Panc1 (cell line): ENCODE data around the gene ATP1B3. TPM values are rescaled to one million over a fixed set of nuclear protein-coding genes. Genes with fewer than 3 reads are reported as not detected.
A peak's percentile ranks its signal among the peaks of the same experiment; 100 is the strongest.

Source experiments
- ATAC-seq: fragments of 200-7000 bp; cut with Tn5 transposase; 2 replicates; pipeline ENCODE4 v1.9.1; 2020; ENCODE audit warnings: mild to moderate bottlenecking, moderate library complexity
- BruUV-seq: library from RNA; stranded (reverse); fragments of 400-500 nt; replicated peaks from 2 replicates; lab custom pipeline; 2021; lab: Mats Ljungman, UMichigan
- CTCF ChIA-PET: fragments of 300-600 bp; sonication (Branson Sonifier 250); formaldehyde crosslinking; loops from one replicate; lab custom pipeline; 2022; ENCODE audit warnings: antibody characterized with exemption; lab: Charles Lee
- POLR2A ChIA-PET: fragments of 300-600 bp; sonication (Branson Sonifier 250); formaldehyde crosslinking; loops from one replicate; lab custom pipeline; 2022; ENCODE audit warnings: antibody characterized with exemption; lab: Charles Lee
- DNase-seq: peaks from one replicate; pipeline ENCODE4 v3.0.0-alpha.2; 2010; ENCODE audit warnings: low read depth, low spot score
- H3K27ac ChIP-seq: 2 replicates; pipeline ENCODE4 v1.5.1; 2011; ENCODE audit warnings: mild to moderate bottlenecking, low read length, inconsistent platforms
- H3K27me3 ChIP-seq: fragments of 200-500 bp; sonication (Bioruptor generic); 2 replicates; pipeline ENCODE4 v1.6.0; 2014; ENCODE audit warnings: low read length, inconsistent platforms; ENCODE audit not compliant: control insufficient read depth, insufficient read depth
- H3K36me3 ChIP-seq: fragments of 200-500 bp; sonication (Bioruptor generic); 2 replicates; pipeline ENCODE4 v1.5.1; 2014; ENCODE audit warnings: inconsistent platforms, mild to moderate bottlenecking, low read length, moderate library complexity; ENCODE audit not compliant: control insufficient read depth, insufficient read depth
- H3K4me1 ChIP-seq: 2 replicates; pipeline ENCODE4 v1.5.1; 2011; ENCODE audit warnings: inconsistent platforms, mild to moderate bottlenecking, low read length, moderate library complexity; ENCODE audit not compliant: control insufficient read depth, insufficient read depth
- H3K4me3 ChIP-seq, 2 experiments: 2 replicates each; pipeline ENCODE4 v1.5.1; 2011 to 2012; ENCODE audit warnings: low read depth in 2 of 2, low read length in 2 of 2, mild to moderate bottlenecking in 2 of 2, inconsistent platforms in 1 of 2, moderate library complexity in 1 of 2
- H3K9me3 ChIP-seq: fragments of 200-500 bp; sonication (Bioruptor generic); 2 replicates; pipeline ENCODE4 v1.5.1; 2014; ENCODE audit warnings: low read depth, mild to moderate bottlenecking, inconsistent platforms, low read length, moderate library complexity; ENCODE audit not compliant: control insufficient read depth, insufficient read depth
- SIN3A ChIP-seq: IDR thresholded peaks from 2 replicates; pipeline ENCODE4 v1.6.1; 2012; ENCODE audit warnings: low read depth, mild to moderate bottlenecking, low read length, moderate library complexity, borderline replicate concordance; ENCODE audit not compliant: insufficient read depth
- TCF7L2 ChIP-seq: IDR thresholded peaks from 2 replicates; pipeline ENCODE4 v1.6.1; 2011; ENCODE audit warnings: mild to moderate bottlenecking, low read depth, low read length, inconsistent platforms
- in situ Hi-C: cut with HindIII; loops from 2 replicates; pipeline ENCODE4 v1.10.0; 2016; ENCODE audit warnings: low sequenced_read_pairs, low pct_unique_long_range_greater_than_20kb
- intact Hi-C: fragments of 100-400 bp; cut with micrococcal nuclease; formaldehyde crosslinking; loops from one replicate; pipeline ENCODE4 v1.10.0; 2022; ENCODE audit not compliant: unreplicated experiment
- total RNA-seq: library from RNA; stranded (reverse); gene quantifications from one replicate; pipeline ENCODE4 v1.2.1, GENCODE V29; 2021; ENCODE audit not compliant: unreplicated experiment
- TF ChIP-seq, protein P1 (sequence below), 2 experiments: IDR thresholded peaks; 2 replicates each; pipeline ENCODE4 v1.6.1; 2011 to 2012; ENCODE audit warnings: low read depth in 2 of 2, control low read depth in 1 of 2, low read length in 1 of 2, mild to moderate bottlenecking in 1 of 2, moderate library complexity in 1 of 2; ENCODE audit not compliant: insufficient read depth in 1 of 2
- TF ChIP-seq, protein P2 (sequence below): fragments of 450-650 bp; IDR thresholded peaks from 2 replicates; pipeline ENCODE4 v1.5.1; 2017; ENCODE audit warnings: mild to moderate bottlenecking

Gene ATP1B3
- total RNA-seq, 1 experiment from 2014 or later: 201 TPM

DNA sequence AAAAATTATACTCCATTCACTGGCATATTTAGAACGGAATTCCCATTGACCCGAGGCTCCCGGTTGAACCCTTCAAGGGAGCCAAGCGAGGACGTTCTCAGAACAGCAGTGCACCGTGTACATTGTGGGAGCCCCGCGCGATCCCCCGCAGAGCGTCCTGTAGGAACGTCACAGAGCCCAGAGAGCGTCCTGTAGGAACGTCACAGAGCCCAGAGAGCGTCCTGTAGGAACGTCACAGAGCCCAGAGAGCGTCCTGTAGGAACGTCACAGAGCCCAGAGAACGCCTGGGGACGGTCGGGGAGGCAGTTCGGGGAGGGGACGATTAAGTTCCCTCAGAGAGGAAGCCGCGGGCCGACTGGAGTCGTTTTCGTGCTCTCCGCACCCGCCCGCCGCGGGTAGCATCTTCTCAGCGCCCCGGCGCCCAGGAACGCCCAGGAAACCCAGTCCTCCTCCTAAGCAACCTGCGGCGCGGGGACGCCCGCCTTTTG is 506 bp upstream of the ATP1B3 start:
- no peaks in the 10 kb centered on the region; the same call in 1 of the 2 replicates for H3K36me3 ChIP-seq
- no peaks in the 10 kb centered on the region for H3K27me3 ChIP-seq
- H3K4me3 ChIP-seq: peak overlapping the region; percentile 83 to 98
- peak overlapping the region; percentile 77 for H3K27ac ChIP-seq
- in situ Hi-C loops: no loop called here
- no peaks in the 10 kb centered on the region for H3K9me3 ChIP-seq
- DNase-seq (peak; percentile 51), ATAC-seq (peak; percentile 92)
- peaks cover 11% of the 10 kb centered on the region; the same call in 1 of the 2 replicates for H3K4me1 ChIP-seq
- CTCF ChIA-PET: interaction anchor here (0.7 to 1.0 kb wide), 2 partner anchors 136 to 299 kb away, joined by 5 to 6 read pairs; no protein-coding TSS in a partner anchor
- POLR2A ChIA-PET: interaction anchor here (0.6 kb wide), 1 partner anchor 37 kb away, joined by 6 read pairs; no protein-coding TSS in a partner anchor
- TF ChIP-seq, protein P1, sequence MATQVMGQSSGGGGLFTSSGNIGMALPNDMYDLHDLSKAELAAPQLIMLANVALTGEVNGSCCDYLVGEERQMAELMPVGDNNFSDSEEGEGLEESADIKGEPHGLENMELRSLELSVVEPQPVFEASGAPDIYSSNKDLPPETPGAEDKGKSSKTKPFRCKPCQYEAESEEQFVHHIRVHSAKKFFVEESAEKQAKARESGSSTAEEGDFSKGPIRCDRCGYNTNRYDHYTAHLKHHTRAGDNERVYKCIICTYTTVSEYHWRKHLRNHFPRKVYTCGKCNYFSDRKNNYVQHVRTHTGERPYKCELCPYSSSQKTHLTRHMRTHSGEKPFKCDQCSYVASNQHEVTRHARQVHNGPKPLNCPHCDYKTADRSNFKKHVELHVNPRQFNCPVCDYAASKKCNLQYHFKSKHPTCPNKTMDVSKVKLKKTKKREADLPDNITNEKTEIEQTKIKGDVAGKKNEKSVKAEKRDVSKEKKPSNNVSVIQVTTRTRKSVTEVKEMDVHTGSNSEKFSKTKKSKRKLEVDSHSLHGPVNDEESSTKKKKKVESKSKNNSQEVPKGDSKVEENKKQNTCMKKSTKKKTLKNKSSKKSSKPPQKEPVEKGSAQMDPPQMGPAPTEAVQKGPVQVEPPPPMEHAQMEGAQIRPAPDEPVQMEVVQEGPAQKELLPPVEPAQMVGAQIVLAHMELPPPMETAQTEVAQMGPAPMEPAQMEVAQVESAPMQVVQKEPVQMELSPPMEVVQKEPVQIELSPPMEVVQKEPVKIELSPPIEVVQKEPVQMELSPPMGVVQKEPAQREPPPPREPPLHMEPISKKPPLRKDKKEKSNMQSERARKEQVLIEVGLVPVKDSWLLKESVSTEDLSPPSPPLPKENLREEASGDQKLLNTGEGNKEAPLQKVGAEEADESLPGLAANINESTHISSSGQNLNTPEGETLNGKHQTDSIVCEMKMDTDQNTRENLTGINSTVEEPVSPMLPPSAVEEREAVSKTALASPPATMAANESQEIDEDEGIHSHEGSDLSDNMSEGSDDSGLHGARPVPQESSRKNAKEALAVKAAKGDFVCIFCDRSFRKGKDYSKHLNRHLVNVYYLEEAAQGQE (IDR thresholded peaks at IDR 0.05; ENCODE audit: insufficient read depth in 1 of 2, low read depth in 2 of 2, low read length in 1 of 2): no peak
- peak; percentile 21; the same call in 1 of the 2 replicates for TF ChIP-seq SIN3A
- no TSS peak for BruUV-seq
- intact Hi-C loops: loop anchor here (2.0 to 10.0 kb wide), 2 partner anchors 137 to 411 kb away; partner anchors contain the start of gene RNF7

DNA sequence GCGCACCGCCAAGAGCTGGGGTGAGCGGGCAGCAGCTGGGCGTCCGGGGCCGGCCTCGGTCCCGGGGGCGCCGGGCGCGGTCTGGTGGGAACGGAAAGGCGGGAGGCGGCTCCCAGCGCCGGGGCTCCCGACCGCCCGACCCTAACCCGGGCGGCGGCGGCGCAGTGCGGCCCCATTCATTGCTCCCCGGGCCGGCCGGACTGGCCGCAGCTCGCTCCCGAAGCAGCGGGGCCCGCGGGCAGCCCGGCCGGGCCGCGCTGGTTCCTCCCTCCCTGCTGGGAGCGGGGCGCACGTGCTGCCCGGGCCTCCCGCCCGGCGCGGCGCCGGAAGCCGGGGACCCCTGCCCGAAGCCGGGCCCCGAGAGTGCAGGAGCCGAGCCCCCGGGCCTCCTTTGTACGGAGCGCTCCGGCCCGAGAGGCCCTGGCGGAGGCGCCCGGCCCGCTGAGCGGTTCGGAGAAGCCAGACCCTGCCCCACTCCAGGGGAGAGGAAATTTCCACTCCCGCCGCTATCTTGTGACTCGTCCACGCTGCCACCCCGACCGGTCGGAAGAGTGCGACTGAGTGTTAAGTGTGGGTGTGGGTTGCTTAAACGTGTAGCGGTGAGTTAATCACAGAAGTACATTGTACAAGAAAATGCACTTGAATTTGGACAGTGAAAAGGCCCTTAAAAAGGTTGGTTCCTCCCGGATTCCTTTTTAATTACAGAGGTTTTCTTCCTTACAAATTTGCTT is 613 bp downstream of the ATP1B3 start:
- ChIA-PET CTCF (interaction anchor here (0.6 to 0.7 kb wide), 2 partner anchors 36 to 436 kb away, joined by 3 to 4 read pairs; no protein-coding TSS in a partner anchor), POLR2A (interaction anchor here (0.6 to 0.7 kb wide), 2 partner anchors 19 to 27 kb away, joined by 3 to 13 read pairs; no protein-coding TSS in a partner anchor)
- peak; percentile 31 for ATAC-seq
- BruUV-seq: no TSS peak
- Histone ChIP-seq H3K4me3 (peak overlapping the region; percentile 78 to 83), H3K27ac (peak overlapping the region; percentile 95), H3K4me1 (peaks cover 11% of the 10 kb centered on the region; the same call in 1 of the 2 replicates), H3K36me3 (no peaks in the 10 kb centered on the region; the same call in 1 of the 2 replicates), H3K27me3 (no peaks in the 10 kb centered on the region), H3K9me3 (no peaks in the 10 kb centered on the region)
- no peak for DNase-seq
- intact Hi-C loops (loop anchor here (10.0 kb wide), 1 partner anchor 412 kb away; no protein-coding TSS in a partner anchor), in situ Hi-C loops (no loop called here)
- no peak for TF ChIP-seq TCF7L2
- TF ChIP-seq, protein P2, sequence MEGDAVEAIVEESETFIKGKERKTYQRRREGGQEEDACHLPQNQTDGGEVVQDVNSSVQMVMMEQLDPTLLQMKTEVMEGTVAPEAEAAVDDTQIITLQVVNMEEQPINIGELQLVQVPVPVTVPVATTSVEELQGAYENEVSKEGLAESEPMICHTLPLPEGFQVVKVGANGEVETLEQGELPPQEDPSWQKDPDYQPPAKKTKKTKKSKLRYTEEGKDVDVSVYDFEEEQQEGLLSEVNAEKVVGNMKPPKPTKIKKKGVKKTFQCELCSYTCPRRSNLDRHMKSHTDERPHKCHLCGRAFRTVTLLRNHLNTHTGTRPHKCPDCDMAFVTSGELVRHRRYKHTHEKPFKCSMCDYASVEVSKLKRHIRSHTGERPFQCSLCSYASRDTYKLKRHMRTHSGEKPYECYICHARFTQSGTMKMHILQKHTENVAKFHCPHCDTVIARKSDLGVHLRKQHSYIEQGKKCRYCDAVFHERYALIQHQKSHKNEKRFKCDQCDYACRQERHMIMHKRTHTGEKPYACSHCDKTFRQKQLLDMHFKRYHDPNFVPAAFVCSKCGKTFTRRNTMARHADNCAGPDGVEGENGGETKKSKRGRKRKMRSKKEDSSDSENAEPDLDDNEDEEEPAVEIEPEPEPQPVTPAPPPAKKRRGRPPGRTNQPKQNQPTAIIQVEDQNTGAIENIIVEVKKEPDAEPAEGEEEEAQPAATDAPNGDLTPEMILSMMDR: peak; percentile 4; the same call in 1 of the 2 replicates
